Mesenchymal stem cell (in vitro differentiated cells and primary cell): Measurements from ENCODE around the gene ADGRG1.

Source experiments
- DNase-seq: peaks from one replicate; pipeline ENCODE4 v3.0.0-alpha.2; 2013
- H2AFZ ChIP-seq: one replicate; pipeline ENCODE4 v1.6.1; 2013; ENCODE audit warnings: low read depth, mild to moderate bottlenecking, control low read depth, inconsistent platforms, low read length, moderate library complexity
- H2AK5ac ChIP-seq: 2 replicates; pipeline ENCODE4 v1.6.1; 2013; ENCODE audit warnings: low read length, moderate library complexity, mild to moderate bottlenecking, inconsistent platforms; ENCODE audit not compliant: severe bottlenecking
- H2BK120ac ChIP-seq: one replicate; pipeline ENCODE4 v1.6.1; 2013; ENCODE audit warnings: low read depth, mild to moderate bottlenecking, inconsistent platforms, low read length, moderate library complexity
- H2BK12ac ChIP-seq, 2 experiments: one replicate each; pipeline ENCODE4 v1.6.1; 2013; ENCODE audit warnings: inconsistent platforms in 2 of 2, low read length in 2 of 2, mild to moderate bottlenecking in 2 of 2, moderate library complexity in 2 of 2, control low read depth in 1 of 2
- H2BK15ac ChIP-seq: one replicate; pipeline ENCODE4 v1.6.1; 2013; ENCODE audit warnings: mild to moderate bottlenecking, low read depth, inconsistent platforms; ENCODE audit not compliant: poor library complexity, severe bottlenecking
- H2BK5ac ChIP-seq: 2 replicates; pipeline ENCODE4 v1.6.1; 2013; ENCODE audit warnings: low read depth, mild to moderate bottlenecking, low read length, control low read depth, inconsistent platforms; ENCODE audit not compliant: poor library complexity, severe bottlenecking
- H3K14ac ChIP-seq, 2 experiments: one replicate each; pipeline ENCODE4 v1.6.1; 2013; ENCODE audit warnings: inconsistent platforms in 2 of 2, low read length in 2 of 2, control low read depth in 1 of 2, mild to moderate bottlenecking in 1 of 2, moderate library complexity in 1 of 2
- H3K18ac ChIP-seq, 2 experiments: one replicate each; pipeline ENCODE4 v1.6.1; 2013; ENCODE audit warnings: inconsistent platforms in 2 of 2, low read length in 2 of 2, control low read depth in 1 of 2, low read depth in 1 of 2, mild to moderate bottlenecking in 1 of 2
- H3K23ac ChIP-seq, 2 experiments: one replicate each; pipeline ENCODE4 v1.6.1; 2013; ENCODE audit warnings: inconsistent platforms in 2 of 2, low read length in 2 of 2, mild to moderate bottlenecking in 2 of 2, moderate library complexity in 2 of 2, control low read depth in 1 of 2
- H3K27ac ChIP-seq: 2 replicates; pipeline ENCODE4 v1.5.1; 2013; ENCODE audit warnings: mild to moderate bottlenecking, moderate library complexity, low read length, control low read depth, inconsistent platforms; ENCODE audit not compliant: poor library complexity, severe bottlenecking
- H3K27me3 ChIP-seq, 2 experiments: 2 replicates each; pipeline versions ENCODE4 v1.6.1 to v1.7.0; 2013; ENCODE audit warnings: low read length in 2 of 2, mild to moderate bottlenecking in 2 of 2, moderate library complexity in 2 of 2, control low read depth in 1 of 2, inconsistent platforms in 1 of 2; ENCODE audit not compliant: control insufficient read depth in 1 of 2, insufficient read depth in 1 of 2
- H3K36me3 ChIP-seq, 2 experiments: 2 replicates each; pipeline versions ENCODE4 v1.6.1 to v1.7.0; 2013; ENCODE audit warnings: low read length in 2 of 2, control low read depth in 1 of 2, inconsistent platforms in 1 of 2, low read depth in 1 of 2, mild to moderate bottlenecking in 1 of 2; ENCODE audit not compliant: insufficient read depth in 2 of 2, control insufficient read depth in 1 of 2
- H3K4ac ChIP-seq, 2 experiments: one replicate each; pipeline ENCODE4 v1.6.1; 2013; ENCODE audit warnings: inconsistent platforms in 2 of 2, low read length in 2 of 2, mild to moderate bottlenecking in 2 of 2, moderate library complexity in 2 of 2, control low read depth in 1 of 2, low read depth in 1 of 2
- H3K4me1 ChIP-seq: 2 replicates; pipeline ENCODE4 v1.6.1; 2013; ENCODE audit warnings: low read depth, low read length, control low read depth; ENCODE audit not compliant: control insufficient read depth, insufficient read depth
- H3K4me2 ChIP-seq: 2 replicates; pipeline ENCODE4 v1.6.1; 2013; ENCODE audit warnings: low read length, mild to moderate bottlenecking, inconsistent platforms; ENCODE audit not compliant: poor library complexity, severe bottlenecking
- H3K4me3 ChIP-seq, 2 experiments: 2 replicates each; pipeline versions ENCODE4 v1.5.1 to v1.7.0; 2013; ENCODE audit warnings: low read length in 2 of 2, mild to moderate bottlenecking in 2 of 2, control low read depth in 1 of 2, low read depth in 1 of 2; ENCODE audit not compliant: insufficient read depth in 1 of 2
- H3K79me1 ChIP-seq: replicated peaks from 2 replicates; pipeline ENCODE4 v1.6.1; 2013; ENCODE audit warnings: mild to moderate bottlenecking, control low read depth, low read length, inconsistent platforms; ENCODE audit not compliant: poor library complexity, severe bottlenecking
- H3K9ac ChIP-seq: 2 replicates; pipeline ENCODE4 v1.7.0; 2013; ENCODE audit warnings: mild to moderate bottlenecking, low read length, moderate library complexity
- H3K9me3 ChIP-seq: 2 replicates; pipeline ENCODE4 v1.7.0; 2013; ENCODE audit warnings: mild to moderate bottlenecking, low read length; ENCODE audit not compliant: control insufficient read depth
- H4K8ac ChIP-seq: one replicate; pipeline ENCODE4 v1.6.1; 2013; ENCODE audit warnings: inconsistent platforms, mild to moderate bottlenecking, low read length, moderate library complexity
- H4K91ac ChIP-seq: one replicate; pipeline ENCODE4 v1.6.1; 2013; ENCODE audit warnings: mild to moderate bottlenecking, low read length, inconsistent platforms
- WGBS: methylation state at CpG from one replicate; pipeline ENCODE4 v1.1.7; 2013; ENCODE audit warnings: mixed read lengths; 5-methylcytosine and 5-hydroxymethylcytosine counted together

The ADGRG1 gene

DNA sequence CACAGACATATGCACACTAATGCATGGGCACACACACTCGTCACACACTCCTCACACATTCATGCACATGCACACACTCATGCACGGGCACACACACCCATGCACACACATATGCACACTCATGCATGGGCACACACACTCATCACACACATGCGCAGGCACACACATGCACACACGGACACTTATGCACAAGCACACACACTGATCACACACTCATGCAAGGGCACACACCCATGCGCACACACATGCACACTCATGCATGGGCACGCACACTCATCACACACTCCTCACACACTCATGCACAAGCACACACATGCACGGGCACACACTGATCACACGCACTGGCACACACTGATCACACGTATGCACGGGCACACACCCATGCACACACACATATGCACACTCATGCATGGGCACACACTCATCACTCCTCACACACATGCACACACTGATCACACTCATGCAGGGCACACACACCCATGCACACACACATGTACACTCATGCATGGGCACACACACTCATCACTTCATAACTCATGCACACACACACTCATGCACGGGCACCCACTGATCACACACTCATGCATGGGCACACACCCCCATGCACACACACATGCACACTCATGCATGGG, 16.1 kb downstream of the ADGRG1 start:
- Histone ChIP-seq H3K36me3 (peaks cover 4 to 69% of the 10 kb centered on the region in 2 experiments), H3K4me3 (peak overlapping the region in 1 of 2 experiments; percentile 11), H2BK5ac (no peak overlapping the region), H3K27ac (no peak overlapping the region), H3K27me3 (no peaks in the 10 kb centered on the region), H4K91ac (peak overlapping the region; percentile 32), H2BK12ac (no peak overlapping the region), H3K9me3 (no peaks in the 10 kb centered on the region), H2BK120ac (no peak overlapping the region), H4K8ac (no peak overlapping the region), H3K4me1 (peaks cover 48% of the 10 kb centered on the region), H2AFZ (no peak overlapping the region), H3K14ac (peak overlapping the region in 1 of 2 experiments; percentile 56), H2BK15ac (no peak overlapping the region), H3K4ac (no peak overlapping the region), H2AK5ac (no peak overlapping the region), H3K23ac (no peak overlapping the region), H3K9ac (no peak overlapping the region), H3K79me1 (peaks cover 29% of the 10 kb centered on the region), H3K4me2 (no peak overlapping the region), H3K18ac (no peak overlapping the region)
- no peak for DNase-seq
- WGBS, result 97% methylated on average over 11 of the region's 11 CpGs

DNA sequence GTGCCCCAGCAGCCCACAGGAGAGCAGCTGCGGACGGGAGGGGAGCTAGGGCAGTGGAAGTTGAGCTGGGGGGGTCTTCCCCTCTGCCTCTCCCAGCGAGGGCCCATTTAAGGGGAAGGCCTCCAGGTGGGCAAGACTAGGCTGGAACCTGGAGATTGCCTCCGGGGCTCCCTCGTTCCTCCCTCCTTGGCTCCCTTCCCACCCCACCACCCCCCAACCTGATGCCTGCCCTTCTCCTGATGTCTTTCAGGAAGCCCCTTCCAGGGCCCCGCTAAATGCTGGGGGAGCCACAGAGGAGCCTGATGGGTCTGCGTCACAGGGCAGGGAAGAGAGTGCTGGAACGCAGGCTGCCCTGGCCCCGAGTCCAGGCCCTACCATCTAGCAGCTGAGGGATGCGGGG, 16.7 kb downstream of the ADGRG1 start:
- H3K4me3 ChIP-seq, result no peak overlapping the region
- H3K36me3 ChIP-seq, result peaks cover 4 to 67% of the 10 kb centered on the region in 2 experiments
- H3K9ac ChIP-seq, result peak overlapping the region; percentile 47
- H2BK15ac ChIP-seq, result no peak overlapping the region
- no peak overlapping the region for H2AFZ ChIP-seq
- H2BK5ac ChIP-seq, result no peak overlapping the region
- peaks cover 51% of the 10 kb centered on the region for H3K4me1 ChIP-seq
- no peak overlapping the region for H2BK12ac ChIP-seq
- H2BK120ac ChIP-seq, result no peak overlapping the region
- no peak overlapping the region for H2AK5ac ChIP-seq
- H3K23ac ChIP-seq, result no peak overlapping the region
- no peaks in the 10 kb centered on the region for H3K9me3 ChIP-seq
- no peaks in the 10 kb centered on the region for H3K27me3 ChIP-seq
- peak overlapping the region in 1 of 2 experiments; percentile 14 for H3K18ac ChIP-seq
- H3K4ac ChIP-seq, result no peak overlapping the region
- peak overlapping the region; percentile 32 for H4K91ac ChIP-seq
- no peak overlapping the region for H3K27ac ChIP-seq
- DNase-seq, result no peak
- WGBS, result 84% methylated on average over 10 of the region's 10 CpGs
- no peak overlapping the region for H3K14ac ChIP-seq
- H3K79me1 ChIP-seq, result peaks cover 30% of the 10 kb centered on the region
- no peak overlapping the region for H3K4me2 ChIP-seq
- no peak overlapping the region for H4K8ac ChIP-seq

DNA sequence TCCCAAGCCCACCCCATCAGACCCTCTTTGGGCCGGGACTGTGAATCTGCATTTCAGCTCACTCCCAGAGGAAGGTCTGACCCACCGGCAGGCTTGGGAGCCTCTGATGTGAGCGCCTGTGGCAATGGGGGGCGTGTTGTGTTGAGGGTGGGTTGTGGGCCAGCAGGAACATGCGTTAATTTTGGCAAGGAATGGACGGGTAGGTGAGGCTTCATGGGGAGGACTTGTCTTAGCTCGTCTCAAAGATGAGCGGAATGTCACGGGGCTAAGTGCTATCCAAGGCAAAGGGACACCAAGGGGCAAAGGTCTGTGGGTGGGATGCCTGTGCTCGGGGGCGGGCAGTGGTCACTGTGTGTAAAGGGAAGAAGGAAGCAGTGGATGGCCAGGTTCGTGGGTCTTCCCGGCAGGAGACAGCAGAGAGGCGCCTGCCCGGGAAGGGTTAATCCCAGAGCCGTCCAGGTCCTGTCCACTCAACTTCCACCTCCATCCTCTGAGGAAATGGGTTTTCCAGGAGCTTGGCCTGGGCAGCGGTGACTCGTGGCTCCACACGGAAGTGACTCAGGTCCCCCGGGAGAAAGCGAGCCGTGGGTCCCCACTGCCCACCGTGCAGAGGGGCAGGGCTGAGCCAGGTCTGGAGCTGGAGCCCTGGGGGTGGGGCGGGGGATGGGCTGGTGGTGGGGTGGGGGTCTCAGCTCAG, 17.4 kb downstream of the ADGRG1 start:
- H4K91ac ChIP-seq, result no peak overlapping the region
- peaks cover 4 to 64% of the 10 kb centered on the region in 2 experiments for H3K36me3 ChIP-seq
- H3K4me1 ChIP-seq, result peaks cover 51% of the 10 kb centered on the region
- no peak overlapping the region for H3K4ac ChIP-seq
- peak overlapping the region; percentile 47 for H3K9ac ChIP-seq
- peaks cover 30% of the 10 kb centered on the region for H3K79me1 ChIP-seq
- H2AK5ac ChIP-seq, result peak overlapping the region; percentile 14
- peak overlapping the region in 1 of 2 experiments; percentile 46 for H3K4me3 ChIP-seq
- DNase-seq, result peak; percentile 58
- no peak overlapping the region for H3K14ac ChIP-seq
- no peak overlapping the region for H2AFZ ChIP-seq
- no peak overlapping the region for H2BK15ac ChIP-seq
- H3K4me2 ChIP-seq, result no peak overlapping the region
- no peak overlapping the region for H3K23ac ChIP-seq
- no peak overlapping the region for H3K27ac ChIP-seq
- no peaks in the 10 kb centered on the region for H3K9me3 ChIP-seq
- 56% methylated on average over 18 of the region's 24 CpGs for WGBS
- H2BK5ac ChIP-seq, result no peak overlapping the region
- no peak overlapping the region for H2BK120ac ChIP-seq
- H3K27me3 ChIP-seq, result no peaks in the 10 kb centered on the region
- no peak overlapping the region for H2BK12ac ChIP-seq
- peak overlapping the region in 1 of 2 experiments; percentile 41 for H3K18ac ChIP-seq
- peak overlapping the region; percentile 76 for H4K8ac ChIP-seq

DNA sequence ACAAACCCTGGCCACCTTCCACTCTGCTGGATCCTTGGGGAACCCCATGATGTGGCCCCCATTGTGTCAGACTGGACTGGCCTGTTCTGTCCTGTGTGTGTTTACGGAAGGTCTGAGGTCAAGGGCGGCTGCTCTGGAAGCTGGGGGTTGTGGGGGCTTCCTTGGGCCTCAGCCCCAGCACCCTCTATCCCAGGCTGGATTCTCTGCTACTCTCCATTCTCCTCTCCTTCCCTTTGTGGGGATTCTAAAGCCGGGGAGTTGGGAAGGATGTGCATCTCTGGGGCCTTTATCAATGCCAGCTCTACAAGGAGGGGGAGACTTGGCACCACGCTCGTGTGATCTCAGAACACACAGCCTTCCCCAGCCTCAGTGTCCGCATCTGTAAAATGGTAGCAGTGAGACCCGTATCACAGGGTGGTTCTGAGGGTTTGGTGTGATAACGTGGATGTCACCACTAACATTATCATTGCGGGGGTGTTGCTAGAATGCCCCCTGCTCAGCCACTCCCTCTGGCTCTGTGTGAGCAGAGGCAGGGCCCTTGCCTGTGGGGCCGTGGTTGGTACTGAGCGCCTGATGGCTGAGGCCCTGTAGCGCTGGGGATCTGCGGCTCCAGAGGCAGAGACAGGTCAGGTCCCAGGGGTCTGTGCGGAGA, 18.1 kb downstream of the ADGRG1 start:
- WGBS, result 79% methylated on average over 11 of the region's 14 CpGs
- Histone ChIP-seq H3K4me1 (peaks cover 48% of the 10 kb centered on the region), H3K36me3 (peaks cover 11 to 66% of the 10 kb centered on the region in 2 experiments), H3K9ac (no peak overlapping the region), H2AK5ac (peak overlapping the region; percentile 36), H2BK120ac (no peak overlapping the region), H3K27me3 (no peaks in the 10 kb centered on the region), H3K79me1 (peaks cover 30% of the 10 kb centered on the region), H3K4ac (no peak overlapping the region), H3K18ac (peak overlapping the region in 1 of 2 experiments; percentile 52), H3K4me3 (no peak overlapping the region), H3K23ac (no peak overlapping the region), H4K91ac (peak overlapping the region; percentile 37), H2BK15ac (no peak overlapping the region), H2AFZ (no peak overlapping the region), H3K27ac (no peak overlapping the region), H4K8ac (peak overlapping the region; percentile 9), H3K14ac (peak overlapping the region in 1 of 2 experiments; percentile 27), H3K4me2 (no peak overlapping the region), H3K9me3 (no peaks in the 10 kb centered on the region), H2BK5ac (no peak overlapping the region), H2BK12ac (peak overlapping the region in 1 of 2 experiments; percentile 37)
- DNase-seq, result no peak
